Mesenchymal stem cell (in vitro differentiated cells and primary cell): ENCODE measurements around the gene HMGB4.

Experiments
- DNase-seq: peaks from one replicate; pipeline ENCODE4 v3.0.0-alpha.2; 2013
- H2AFZ ChIP-seq: one replicate; pipeline ENCODE4 v1.6.1; 2013; ENCODE audit warnings: low read depth, mild to moderate bottlenecking, control low read depth, inconsistent platforms, low read length, moderate library complexity
- H2AK5ac ChIP-seq: 2 replicates; pipeline ENCODE4 v1.6.1; 2013; ENCODE audit warnings: low read length, moderate library complexity, mild to moderate bottlenecking, inconsistent platforms; ENCODE audit not compliant: severe bottlenecking
- H2BK120ac ChIP-seq: one replicate; pipeline ENCODE4 v1.6.1; 2013; ENCODE audit warnings: low read depth, mild to moderate bottlenecking, inconsistent platforms, low read length, moderate library complexity
- H2BK12ac ChIP-seq, 2 experiments: one replicate each; pipeline ENCODE4 v1.6.1; 2013; ENCODE audit warnings: inconsistent platforms in 2 of 2, low read length in 2 of 2, mild to moderate bottlenecking in 2 of 2, moderate library complexity in 2 of 2, control low read depth in 1 of 2
- H2BK15ac ChIP-seq: one replicate; pipeline ENCODE4 v1.6.1; 2013; ENCODE audit warnings: mild to moderate bottlenecking, low read depth, inconsistent platforms; ENCODE audit not compliant: poor library complexity, severe bottlenecking
- H2BK5ac ChIP-seq: 2 replicates; pipeline ENCODE4 v1.6.1; 2013; ENCODE audit warnings: low read depth, mild to moderate bottlenecking, low read length, control low read depth, inconsistent platforms; ENCODE audit not compliant: poor library complexity, severe bottlenecking
- H3K14ac ChIP-seq, 2 experiments: one replicate each; pipeline ENCODE4 v1.6.1; 2013; ENCODE audit warnings: inconsistent platforms in 2 of 2, low read length in 2 of 2, control low read depth in 1 of 2, mild to moderate bottlenecking in 1 of 2, moderate library complexity in 1 of 2
- H3K18ac ChIP-seq, 2 experiments: one replicate each; pipeline ENCODE4 v1.6.1; 2013; ENCODE audit warnings: inconsistent platforms in 2 of 2, low read length in 2 of 2, control low read depth in 1 of 2, low read depth in 1 of 2, mild to moderate bottlenecking in 1 of 2
- H3K23ac ChIP-seq, 2 experiments: one replicate each; pipeline ENCODE4 v1.6.1; 2013; ENCODE audit warnings: inconsistent platforms in 2 of 2, low read length in 2 of 2, mild to moderate bottlenecking in 2 of 2, moderate library complexity in 2 of 2, control low read depth in 1 of 2
- H3K27ac ChIP-seq: 2 replicates; pipeline ENCODE4 v1.5.1; 2013; ENCODE audit warnings: mild to moderate bottlenecking, moderate library complexity, low read length, control low read depth, inconsistent platforms; ENCODE audit not compliant: poor library complexity, severe bottlenecking
- H3K27me3 ChIP-seq, 2 experiments: 2 replicates each; pipeline versions ENCODE4 v1.6.1 to v1.7.0; 2013; ENCODE audit warnings: low read length in 2 of 2, mild to moderate bottlenecking in 2 of 2, moderate library complexity in 2 of 2, control low read depth in 1 of 2, inconsistent platforms in 1 of 2; ENCODE audit not compliant: control insufficient read depth in 1 of 2, insufficient read depth in 1 of 2
- H3K36me3 ChIP-seq, 2 experiments: 2 replicates each; pipeline versions ENCODE4 v1.6.1 to v1.7.0; 2013; ENCODE audit warnings: low read length in 2 of 2, control low read depth in 1 of 2, inconsistent platforms in 1 of 2, low read depth in 1 of 2, mild to moderate bottlenecking in 1 of 2; ENCODE audit not compliant: insufficient read depth in 2 of 2, control insufficient read depth in 1 of 2
- H3K4ac ChIP-seq, 2 experiments: one replicate each; pipeline ENCODE4 v1.6.1; 2013; ENCODE audit warnings: inconsistent platforms in 2 of 2, low read length in 2 of 2, mild to moderate bottlenecking in 2 of 2, moderate library complexity in 2 of 2, control low read depth in 1 of 2, low read depth in 1 of 2
- H3K4me1 ChIP-seq: 2 replicates; pipeline ENCODE4 v1.6.1; 2013; ENCODE audit warnings: low read depth, low read length, control low read depth; ENCODE audit not compliant: control insufficient read depth, insufficient read depth
- H3K4me2 ChIP-seq: 2 replicates; pipeline ENCODE4 v1.6.1; 2013; ENCODE audit warnings: low read length, mild to moderate bottlenecking, inconsistent platforms; ENCODE audit not compliant: poor library complexity, severe bottlenecking
- H3K4me3 ChIP-seq, 2 experiments: 2 replicates each; pipeline versions ENCODE4 v1.5.1 to v1.7.0; 2013; ENCODE audit warnings: low read length in 2 of 2, mild to moderate bottlenecking in 2 of 2, control low read depth in 1 of 2, low read depth in 1 of 2; ENCODE audit not compliant: insufficient read depth in 1 of 2
- H3K79me1 ChIP-seq: replicated peaks from 2 replicates; pipeline ENCODE4 v1.6.1; 2013; ENCODE audit warnings: mild to moderate bottlenecking, control low read depth, low read length, inconsistent platforms; ENCODE audit not compliant: poor library complexity, severe bottlenecking
- H3K9ac ChIP-seq: 2 replicates; pipeline ENCODE4 v1.7.0; 2013; ENCODE audit warnings: mild to moderate bottlenecking, low read length, moderate library complexity
- H3K9me3 ChIP-seq: 2 replicates; pipeline ENCODE4 v1.7.0; 2013; ENCODE audit warnings: mild to moderate bottlenecking, low read length; ENCODE audit not compliant: control insufficient read depth
- H4K8ac ChIP-seq: one replicate; pipeline ENCODE4 v1.6.1; 2013; ENCODE audit warnings: inconsistent platforms, mild to moderate bottlenecking, low read length, moderate library complexity
- H4K91ac ChIP-seq: one replicate; pipeline ENCODE4 v1.6.1; 2013; ENCODE audit warnings: mild to moderate bottlenecking, low read length, inconsistent platforms
- WGBS: methylation state at CpG from one replicate; pipeline ENCODE4 v1.1.7; 2013; ENCODE audit warnings: mixed read lengths; 5-methylcytosine and 5-hydroxymethylcytosine counted together

The HMGB4 gene

DNA sequence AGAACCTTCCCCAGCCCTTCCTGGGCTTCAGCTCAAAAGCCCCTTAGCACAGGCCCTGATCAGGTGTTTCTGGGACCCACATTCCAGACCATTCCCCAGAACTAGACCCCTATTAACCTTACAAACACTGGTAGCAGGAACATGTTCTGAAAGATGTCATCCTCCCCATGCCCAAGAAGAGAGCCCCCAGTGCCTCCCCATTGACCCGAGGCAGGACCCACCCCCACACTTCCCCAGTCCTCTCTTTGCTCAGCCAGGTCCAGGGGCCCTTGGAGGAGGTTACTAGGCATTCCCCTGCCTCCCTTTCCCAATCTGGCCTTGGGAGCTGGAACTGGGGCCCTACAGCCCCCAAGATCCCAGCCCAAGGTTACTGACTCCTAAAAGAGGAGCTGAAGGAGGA lies 38.9 kb upstream of the HMGB4 start:
- WGBS: 53% methylated on average over 1 of the region's 1 CpG
- Histone ChIP-seq H3K36me3 (peaks cover 0 to 14% of the 10 kb centered on the region in 2 experiments), H3K14ac (no peak overlapping the region), H3K4me1 (no peaks in the 10 kb centered on the region), H3K79me1 (no peaks in the 10 kb centered on the region), H2AK5ac (no peak overlapping the region), H3K9me3 (no peaks in the 10 kb centered on the region), H2BK5ac (no peak overlapping the region), H2AFZ (no peak overlapping the region), H3K23ac (no peak overlapping the region), H4K91ac (no peak overlapping the region), H3K27me3 (no peaks in the 10 kb centered on the region), H3K4ac (no peak overlapping the region), H2BK15ac (no peak overlapping the region), H3K27ac (no peak overlapping the region), H4K8ac (no peak overlapping the region), H3K4me2 (no peak overlapping the region), H3K4me3 (no peak overlapping the region), H2BK120ac (no peak overlapping the region), H3K18ac (no peak overlapping the region), H3K9ac (no peak overlapping the region), H2BK12ac (no peak overlapping the region)
- DNase-seq: no peak

DNA sequence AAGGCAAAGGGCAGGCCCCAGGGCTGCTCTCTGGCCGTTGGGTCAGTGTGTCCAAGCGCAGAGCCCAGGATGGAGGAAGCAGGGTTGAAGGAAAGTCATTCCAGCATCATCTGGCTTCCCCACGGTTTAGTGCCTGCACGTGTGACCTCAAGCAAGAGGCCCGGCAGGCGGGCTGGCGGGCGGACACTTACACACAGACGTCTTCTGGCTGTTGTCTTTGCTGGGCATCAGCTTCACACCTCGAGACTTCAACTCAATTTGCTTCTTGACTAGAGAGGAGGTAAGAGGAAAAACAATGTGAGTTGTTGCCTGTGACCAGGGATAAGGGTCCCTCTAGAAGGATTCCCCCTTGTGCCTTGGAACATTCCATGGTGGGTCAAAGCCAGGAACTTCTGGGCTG lies 38.4 kb upstream of the HMGB4 start:
- H4K91ac ChIP-seq: no peak overlapping the region
- no peak overlapping the region for H3K18ac ChIP-seq
- no peak overlapping the region for H3K4me2 ChIP-seq
- H2AFZ ChIP-seq: no peak overlapping the region
- no peaks in the 10 kb centered on the region for H3K79me1 ChIP-seq
- no peaks in the 10 kb centered on the region for H3K27me3 ChIP-seq
- H2BK5ac ChIP-seq: no peak overlapping the region
- H3K14ac ChIP-seq: no peak overlapping the region
- H3K23ac ChIP-seq: no peak overlapping the region
- no peak for DNase-seq
- H4K8ac ChIP-seq: no peak overlapping the region
- no peak overlapping the region for H2BK15ac ChIP-seq
- peaks cover 0 to 14% of the 10 kb centered on the region in 2 experiments for H3K36me3 ChIP-seq
- 68% methylated on average over 10 of the region's 10 CpGs for WGBS
- no peak overlapping the region for H3K4ac ChIP-seq
- H2BK12ac ChIP-seq: no peak overlapping the region
- no peak overlapping the region for H3K9ac ChIP-seq
- no peaks in the 10 kb centered on the region for H3K9me3 ChIP-seq
- no peak overlapping the region for H3K4me3 ChIP-seq
- no peak overlapping the region for H2AK5ac ChIP-seq
- no peaks in the 10 kb centered on the region for H3K4me1 ChIP-seq
- H2BK120ac ChIP-seq: no peak overlapping the region
- H3K27ac ChIP-seq: no peak overlapping the region

DNA sequence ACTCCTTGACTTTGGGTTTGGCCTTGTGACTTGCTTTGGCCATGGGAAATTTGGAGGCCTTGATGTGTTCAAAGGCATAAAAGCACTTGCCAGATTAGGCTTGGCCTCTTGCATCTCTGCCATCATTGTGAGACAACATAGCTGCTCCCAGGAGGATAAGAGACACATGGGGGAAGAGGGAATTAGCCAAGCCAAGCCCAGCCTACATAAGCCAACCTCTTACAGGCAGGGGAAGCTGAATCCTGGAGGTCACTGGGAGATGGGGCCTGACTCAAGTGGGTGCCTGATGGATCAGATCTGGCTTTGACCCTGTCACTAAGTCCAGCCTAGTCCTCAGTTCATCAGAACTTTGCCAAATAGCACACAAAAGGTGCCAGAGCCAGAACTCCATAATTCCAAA lies 37.6 kb upstream of the HMGB4 start:
- H3K14ac ChIP-seq: no peak overlapping the region
- no peak overlapping the region for H3K18ac ChIP-seq
- DNase-seq: no peak
- H3K23ac ChIP-seq: no peak overlapping the region
- H3K4ac ChIP-seq: no peak overlapping the region
- H4K8ac ChIP-seq: no peak overlapping the region
- H2BK12ac ChIP-seq: no peak overlapping the region
- no peak overlapping the region for H3K4me2 ChIP-seq
- H2AFZ ChIP-seq: no peak overlapping the region
- no peaks in the 10 kb centered on the region for H3K79me1 ChIP-seq
- no peak overlapping the region for H2AK5ac ChIP-seq
- no peak overlapping the region for H3K27ac ChIP-seq
- H3K4me1 ChIP-seq: no peaks in the 10 kb centered on the region
- peaks cover 0 to 12% of the 10 kb centered on the region in 2 experiments for H3K36me3 ChIP-seq
- no peak overlapping the region for H2BK120ac ChIP-seq
- H3K27me3 ChIP-seq: no peaks in the 10 kb centered on the region
- no peak overlapping the region for H2BK15ac ChIP-seq
- no peak overlapping the region for H3K4me3 ChIP-seq
- no peak overlapping the region for H2BK5ac ChIP-seq
- no peak overlapping the region for H3K9ac ChIP-seq
- no peaks in the 10 kb centered on the region for H3K9me3 ChIP-seq
- H4K91ac ChIP-seq: no peak overlapping the region

DNA sequence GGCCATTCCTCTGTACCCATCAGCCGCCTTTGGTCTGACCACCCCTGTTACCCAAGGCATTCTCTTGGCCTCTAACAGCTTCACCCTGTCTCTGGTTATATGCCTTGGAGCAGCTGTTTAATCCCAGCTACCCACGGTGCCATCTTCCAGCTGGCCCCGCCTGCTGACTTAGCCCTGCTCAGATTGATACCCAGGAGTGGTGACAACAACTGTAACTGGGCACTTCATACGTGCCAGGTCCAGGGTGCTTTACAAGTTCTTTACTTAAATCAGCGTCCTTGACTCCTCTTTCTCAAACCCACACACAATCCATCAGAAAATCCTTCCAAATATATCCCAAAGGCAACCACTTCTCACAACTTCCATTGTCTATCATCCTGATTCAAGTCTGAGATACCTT lies 37.2 kb upstream of the HMGB4 start:
- H4K8ac ChIP-seq: no peak overlapping the region
- no peak overlapping the region for H3K4ac ChIP-seq
- H3K36me3 ChIP-seq: peaks cover 0 to 8% of the 10 kb centered on the region in 2 experiments
- H3K27me3 ChIP-seq: no peaks in the 10 kb centered on the region
- no peak overlapping the region for H3K23ac ChIP-seq
- H3K14ac ChIP-seq: no peak overlapping the region
- no peaks in the 10 kb centered on the region for H3K4me1 ChIP-seq
- H3K9me3 ChIP-seq: no peaks in the 10 kb centered on the region
- 61% methylated on average over 5 of the region's 5 CpGs for whole genome bisulfite sequencing
- no peak overlapping the region for H2BK5ac ChIP-seq
- no peak overlapping the region for H2BK12ac ChIP-seq
- H2BK120ac ChIP-seq: no peak overlapping the region
- no peaks in the 10 kb centered on the region for H3K79me1 ChIP-seq
- no peak overlapping the region for H3K4me3 ChIP-seq
- no peak overlapping the region for H2AK5ac ChIP-seq
- H2AFZ ChIP-seq: no peak overlapping the region
- no peak overlapping the region for H3K9ac ChIP-seq
- DNase-seq: no peak
- no peak overlapping the region for H3K18ac ChIP-seq
- H3K4me2 ChIP-seq: no peak overlapping the region
- H2BK15ac ChIP-seq: no peak overlapping the region
- no peak overlapping the region for H3K27ac ChIP-seq
- no peak overlapping the region for H4K91ac ChIP-seq
